Transverse colon (tissue), 4 donors: ENCODE results near the gene TOMM22.

Experiments
- CTCF ChIP-seq, 5 experiments: fragments of 200-600 bp in 3 of 5; fragments of 450-650 bp in 2 of 5; sonication (generic) in 3 of 5; IDR thresholded peaks; 1 replicate in 2 of 5; 2 replicates in 3 of 5; pipeline ENCODE4 v1.5.1; 2016 to 2017; ENCODE audit warnings: antibody characterized with exemption in 5 of 5, inconsistent platforms in 3 of 5, mild to moderate bottlenecking in 2 of 5, moderate library complexity in 1 of 5
- EP300 ChIP-seq: sonication (generic); formaldehyde crosslinking; IDR thresholded peaks from one replicate; pipeline ENCODE4 v1.6.1; 2017; ENCODE audit warnings: antibody characterized with exemption, low read depth
- POLR2A ChIP-seq: fragments of 450-650 bp; IDR thresholded peaks from one replicate; pipeline ENCODE4 v1.6.1; 2016; ENCODE audit warnings: antibody characterized with exemption, mild to moderate bottlenecking, moderate library complexity
- POLR2AphosphoS5 ChIP-seq, 3 donors: sonication (generic); formaldehyde crosslinking; IDR thresholded peaks; one replicate each; pipeline ENCODE4 v1.6.1; 2016; ENCODE audit warnings: antibody characterized with exemption in 3 of 3

GRCh38 chr22:38725900-38726655 lies 44.3 kb downstream of the TOMM22 start:
- TF ChIP-seq CTCF (IDR thresholded peaks at IDR 0.05) (no peak), POLR2A (no peak), EP300 (no peak), POLR2AphosphoS5 (IDR thresholded peaks at IDR 0.05) (no peak)
